GM03348 (cell line): Measurements from ENCODE around the gene HSFX4.
"Not testable (repeated sequence)": the region's sequence is repeated elsewhere in the genome, so short reads cannot be mapped to it uniquely, and the experiment has no call there.

ENCODE experiments used
- DNase-seq: peaks from one replicate; pipeline ENCODE4 v3.0.0; 2012; ENCODE audit warnings: low spot score

HSFX4 gene

GRCh38 chrX:149938427-149938880 lies 9.1 kb downstream of the HSFX4 start, which contains the start of gene EOLA2:
EOLA2 (minus strand) TSS chrX:149938491; CDS start chrX:149933874, 4,617 bp downstream.
- DNase-seq, result peak; percentile 73

- DNase-seq, result peak; percentile 77
Observed at GRCh38 chrX:149938881-149939654, 9.7 kb downstream of the HSFX4 start.

GRCh38 chrX:149939655-149939904 lies 10.2 kb downstream of the HSFX4 start:
- no peak for DNase-seq

GRCh38 chrX:149939905-149940673 lies 10.7 kb downstream of the HSFX4 start:
- peak; percentile 85 for DNase-seq

- DNase-seq, result not testable (repeated sequence)
Observed at GRCh38 chrX:149940674-149941024, 11.3 kb downstream of the HSFX4 start.

- not testable (repeated sequence) for DNase-seq
Observed at GRCh38 chrX:149945087-149945670, 15.8 kb downstream of the HSFX4 start.

- not testable (repeated sequence) for DNase-seq
Observed at GRCh38 chrX:149945820-149946219, 16.4 kb downstream of the HSFX4 start.

- DNase-seq, result not testable (repeated sequence)
Observed at GRCh38 chrX:149946932-149947331, 17.6 kb downstream of the HSFX4 start.

- no peak for DNase-seq
Observed at GRCh38 chrX:149948016-149948415, 18.6 kb downstream of the HSFX4 start.

GRCh38 chrX:149949743-149950436 lies 20.5 kb downstream of the HSFX4 start:
- DNase-seq, result no peak

GRCh38 chrX:149950681-149951080 lies 21.3 kb downstream of the HSFX4 start:
- peak; percentile 39 for DNase-seq

GRCh38 chrX:149961572-149961971 lies 32.2 kb downstream of the HSFX4 start:
- DNase-seq, result no peak

- DNase-seq, result no peak
Observed at GRCh38 chrX:149962010-149962409, 32.6 kb downstream of the HSFX4 start.

- peak; percentile 56 for DNase-seq
Observed at GRCh38 chrX:149962859-149963757, 33.7 kb downstream of the HSFX4 start.

GRCh38 chrX:149979126-149979644 lies 49.8 kb downstream of the HSFX4 start:
- DNase-seq, result no peak
